Activated CD4-positive, alpha-beta T cell treated with anti-CD3 and anti-CD28 coated beads, Interleukin-2, amount 50 U/mL, for 16 hours (primary cell): ENCODE data around the gene CBLL2.
"Not testable (repeated sequence)": the region's sequence is repeated elsewhere in the genome, so short reads cannot be mapped to it uniquely, and the experiment has no call there.

Experiments
- DNase-seq: peaks from one replicate; pipeline ENCODE4 v3.0.0-alpha.2; 2020

Gene CBLL2, protein sequence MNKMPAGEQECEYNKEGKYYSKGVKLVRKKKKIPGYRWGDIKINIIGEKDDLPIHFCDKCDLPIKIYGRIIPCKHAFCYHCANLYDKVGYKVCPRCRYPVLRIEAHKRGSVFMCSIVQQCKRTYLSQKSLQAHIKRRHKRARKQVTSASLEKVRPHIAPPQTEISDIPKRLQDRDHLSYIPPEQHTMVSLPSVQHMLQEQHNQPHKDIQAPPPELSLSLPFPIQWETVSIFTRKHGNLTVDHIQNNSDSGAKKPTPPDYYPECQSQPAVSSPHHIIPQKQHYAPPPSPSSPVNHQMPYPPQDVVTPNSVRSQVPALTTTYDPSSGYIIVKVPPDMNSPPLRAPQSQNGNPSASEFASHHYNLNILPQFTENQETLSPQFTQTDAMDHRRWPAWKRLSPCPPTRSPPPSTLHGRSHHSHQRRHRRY

DNA sequence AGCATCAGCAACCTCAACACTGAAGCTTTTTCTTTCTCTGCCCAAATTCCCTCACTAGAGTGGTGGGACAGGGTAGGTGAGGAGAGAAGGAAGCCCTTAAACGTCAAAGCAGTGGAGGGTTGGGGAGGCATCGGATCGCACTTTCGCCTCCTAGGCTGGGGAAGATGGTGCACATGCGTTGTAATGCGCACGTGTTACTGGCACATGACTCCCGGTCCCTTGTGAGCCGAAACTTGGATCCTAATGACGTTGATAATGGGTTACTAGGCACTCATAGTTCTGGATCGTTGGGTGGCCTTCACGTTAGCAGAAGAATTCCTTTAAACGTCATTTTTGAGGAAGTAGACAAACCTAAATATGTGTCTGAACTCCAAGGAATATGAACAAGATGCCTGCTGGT lies at the start of gene CBLL2:
TSS of gene CBLL2 (plus strand) at position 301 of the 400 bp plus-strand sequence. CDS start at position 380, 79 bp downstream.
- DNase-seq, result no peak

DNA sequence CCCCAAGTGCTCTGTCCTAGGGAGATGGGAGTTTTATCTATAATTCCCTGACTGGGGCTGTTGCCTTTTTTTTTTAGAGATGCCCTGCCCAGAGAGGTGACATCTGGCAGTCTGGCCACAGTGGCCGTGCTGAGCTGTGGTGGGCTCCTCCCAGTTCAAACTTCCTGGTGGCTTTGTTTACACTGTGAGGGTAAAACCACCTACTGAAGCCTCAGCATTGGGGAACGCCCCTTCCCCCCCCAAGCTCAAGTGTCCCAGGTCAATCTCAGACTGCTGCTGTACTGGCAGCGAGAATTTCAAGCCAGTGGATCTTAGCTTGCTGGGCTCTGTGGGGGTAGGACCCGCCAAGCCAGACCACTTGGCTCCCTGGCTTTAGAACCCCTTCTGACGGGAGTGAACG lies 38.3 kb upstream of the CBLL2 start:
- DNase-seq, result no peak

DNA sequence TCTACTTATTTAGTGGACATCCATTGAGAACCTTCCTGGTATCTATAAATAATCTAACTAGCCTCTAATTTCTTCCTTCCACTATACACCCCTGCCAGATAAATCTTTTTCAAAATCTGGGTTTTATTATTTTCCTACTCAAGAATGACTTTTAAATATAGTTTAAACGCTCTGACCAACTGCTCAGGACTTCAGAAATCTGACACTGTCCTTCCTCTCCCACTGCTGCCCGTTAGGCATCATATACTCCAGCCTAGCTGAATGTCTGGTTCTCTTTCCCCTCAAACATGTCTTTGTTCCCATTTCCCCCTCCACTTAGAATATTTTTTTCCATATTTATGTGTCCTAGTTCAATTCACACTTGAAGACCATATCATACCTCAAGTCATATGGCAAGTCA lies 35.2 kb upstream of the CBLL2 start:
- no peak for DNase-seq

DNA sequence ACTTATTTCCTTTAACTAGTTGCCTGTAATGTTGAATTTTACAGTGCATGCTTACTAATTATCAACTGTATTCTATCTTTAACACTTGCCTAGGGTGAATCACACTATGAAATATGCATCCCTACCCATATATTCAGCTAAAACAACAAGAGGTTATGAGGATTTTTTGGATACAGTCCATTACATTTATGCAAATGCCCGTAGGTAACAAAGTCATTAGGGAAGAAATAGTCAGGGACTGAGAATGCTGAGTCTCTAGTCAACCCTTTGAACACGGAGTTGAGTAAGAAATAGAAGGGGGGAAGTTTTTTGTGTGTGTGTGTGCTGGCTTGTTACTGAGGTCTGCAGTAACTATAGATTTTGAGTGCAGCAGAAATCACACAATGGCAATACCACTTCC lies 26.1 kb upstream of the CBLL2 start:
- no peak for DNase-seq

DNA sequence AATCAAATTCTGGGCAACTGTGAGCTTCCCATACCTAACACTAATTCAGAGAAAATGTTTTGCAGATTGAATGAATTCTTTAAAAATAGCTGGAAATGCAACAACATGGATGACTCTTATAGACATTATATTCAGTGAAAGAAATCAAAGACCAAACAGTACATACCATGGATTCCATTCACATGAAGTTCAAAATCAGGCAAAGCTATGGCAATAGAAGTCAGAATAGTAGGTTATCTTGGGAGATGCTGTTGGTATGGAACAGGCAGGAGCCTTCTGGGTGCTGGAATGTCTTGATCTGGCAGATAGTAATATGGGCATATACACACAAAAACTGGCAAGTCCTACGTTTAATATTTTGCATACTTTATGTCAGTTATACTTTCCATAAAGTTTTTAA lies 25.5 kb upstream of the CBLL2 start:
- DNase-seq, result no peak

DNA sequence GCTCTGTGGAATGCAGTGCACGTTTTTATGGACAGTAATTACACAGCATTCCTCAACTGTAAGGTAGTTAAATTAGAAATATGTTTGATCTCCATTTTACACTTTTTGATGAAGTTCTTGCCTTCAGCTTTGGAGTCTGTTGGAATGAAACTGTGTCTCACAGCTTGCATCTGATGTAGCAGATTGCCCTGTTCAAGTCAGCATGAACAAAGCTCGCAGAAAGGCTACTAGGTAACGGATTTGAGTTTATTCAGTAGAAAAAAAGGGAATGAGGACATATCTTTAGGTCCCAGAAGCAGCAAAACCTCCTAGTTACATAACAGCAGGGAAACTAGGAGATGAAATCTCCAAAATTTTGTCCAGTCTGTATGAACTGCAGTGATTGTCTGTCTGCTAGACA lies 24.3 kb upstream of the CBLL2 start:
- no peak for DNase-seq

DNA sequence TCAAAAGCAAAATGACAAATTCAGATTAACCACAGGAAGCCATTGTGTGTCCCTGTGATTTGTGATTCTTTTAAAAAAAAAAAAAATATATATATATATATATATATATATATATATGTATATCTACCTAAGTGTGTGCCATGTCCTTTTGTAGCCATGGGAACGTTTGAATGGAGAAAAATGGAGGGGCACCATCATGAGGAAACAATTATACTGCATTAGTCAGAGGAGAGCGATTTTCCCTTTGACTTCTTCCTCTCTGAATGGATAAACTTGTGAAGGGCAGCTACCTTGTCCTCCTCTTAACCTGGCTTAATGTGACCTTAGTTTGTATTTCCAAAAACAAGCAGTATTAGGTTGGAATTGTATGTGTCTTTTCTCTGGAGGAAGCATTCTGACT lies 23.3 kb upstream of the CBLL2 start:
- DNase-seq, result no peak

DNA sequence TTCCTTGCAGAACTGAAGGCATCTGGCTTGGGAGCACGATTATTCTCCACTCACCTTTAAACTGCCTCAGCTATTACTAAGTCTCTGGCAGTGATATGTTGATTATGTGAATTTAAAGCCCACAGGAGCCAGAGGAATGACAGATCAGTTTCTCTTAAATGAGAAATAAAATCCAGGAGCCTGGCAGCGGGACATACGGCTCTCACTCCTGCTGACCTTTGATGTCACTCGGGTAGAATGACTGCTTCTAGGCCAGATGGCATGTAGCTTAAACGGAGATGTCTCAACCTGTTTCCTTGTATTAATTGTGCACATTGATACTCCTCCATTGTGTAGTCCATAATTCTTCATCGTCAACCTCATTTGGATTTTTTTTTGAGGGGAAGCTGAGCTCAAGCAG lies 4.0 kb upstream of the CBLL2 start:
- DNase-seq, result no peak

DNA sequence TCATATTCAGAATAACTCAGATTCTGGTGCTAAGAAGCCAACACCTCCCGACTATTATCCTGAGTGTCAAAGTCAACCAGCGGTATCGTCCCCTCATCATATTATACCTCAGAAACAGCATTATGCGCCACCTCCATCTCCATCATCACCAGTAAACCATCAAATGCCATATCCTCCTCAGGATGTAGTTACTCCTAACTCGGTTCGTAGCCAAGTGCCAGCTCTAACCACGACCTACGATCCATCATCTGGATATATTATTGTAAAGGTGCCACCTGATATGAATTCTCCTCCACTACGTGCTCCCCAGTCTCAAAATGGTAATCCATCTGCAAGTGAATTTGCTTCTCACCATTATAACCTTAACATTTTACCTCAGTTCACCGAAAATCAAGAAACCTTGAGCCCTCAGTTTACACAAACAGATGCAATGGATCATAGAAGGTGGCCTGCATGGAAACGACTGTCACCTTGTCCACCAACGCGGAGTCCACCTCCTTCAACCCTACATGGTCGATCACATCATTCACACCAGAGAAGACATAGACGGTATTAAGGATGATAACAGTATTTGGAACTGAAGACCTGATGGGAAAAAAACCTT lies 1.1 kb downstream of the CBLL2 start:
- no peak for DNase-seq

DNA sequence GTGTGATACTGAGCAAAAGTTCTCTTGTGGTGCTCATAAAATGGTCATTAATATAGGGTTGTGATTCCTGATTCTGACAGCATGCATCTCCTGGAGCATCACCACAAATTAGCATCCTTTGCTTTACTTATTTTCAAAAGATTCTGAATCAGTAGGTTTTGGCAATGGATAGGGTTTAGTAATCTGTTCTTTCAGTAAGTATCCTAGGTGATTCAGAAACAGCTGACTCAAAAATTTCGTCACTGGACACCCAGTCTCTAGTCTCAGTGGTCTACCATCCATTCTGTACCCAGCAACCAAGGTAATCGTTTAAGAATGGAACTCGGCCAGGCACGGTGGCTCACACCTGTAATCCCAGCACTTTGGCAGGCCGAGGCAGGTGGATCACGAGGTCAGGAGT lies 4.1 kb downstream of the CBLL2 start:
- no peak for DNase-seq

DNA sequence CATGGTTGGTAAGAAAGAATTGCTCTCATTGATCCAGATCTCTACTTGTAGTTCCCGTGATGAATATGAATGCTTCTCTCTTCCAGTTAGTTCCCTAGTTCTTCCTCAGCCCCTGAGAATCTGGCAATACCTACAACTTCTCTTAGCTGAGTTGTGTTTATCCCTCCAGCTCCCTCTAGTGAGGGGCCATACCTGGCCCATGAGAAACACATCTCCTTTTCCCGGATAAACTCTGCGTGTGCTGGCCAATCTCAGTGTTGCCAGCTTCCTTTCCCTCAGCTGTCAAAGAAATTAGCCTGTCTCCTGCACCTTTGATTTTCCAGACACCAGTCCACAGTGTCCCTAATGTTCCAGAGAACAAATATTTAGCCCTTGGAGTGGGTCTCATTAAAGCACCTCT lies 5.7 kb downstream of the CBLL2 start:
- no peak for DNase-seq

DNA sequence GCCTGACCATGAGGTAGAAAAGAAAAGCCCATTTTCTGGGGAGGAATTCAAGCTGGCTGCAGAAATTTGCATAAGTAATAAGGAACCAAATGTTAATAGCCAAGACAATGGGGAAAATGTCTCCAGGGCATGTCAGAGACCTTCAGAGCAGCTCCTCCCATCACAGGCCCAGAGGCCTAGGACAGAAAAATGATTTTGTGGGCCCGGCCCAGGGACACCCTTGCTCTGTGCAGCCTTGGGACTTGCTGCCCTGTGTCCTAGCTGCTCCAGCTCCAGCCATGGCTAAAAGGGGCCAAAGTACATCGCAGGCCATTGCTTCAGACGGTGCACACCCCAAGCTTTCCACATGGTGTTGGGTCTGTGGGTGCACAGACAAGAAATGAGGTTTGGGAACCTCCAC lies 16.5 kb downstream of the CBLL2 start:
- DNase-seq, result not testable (repeated sequence)

DNA sequence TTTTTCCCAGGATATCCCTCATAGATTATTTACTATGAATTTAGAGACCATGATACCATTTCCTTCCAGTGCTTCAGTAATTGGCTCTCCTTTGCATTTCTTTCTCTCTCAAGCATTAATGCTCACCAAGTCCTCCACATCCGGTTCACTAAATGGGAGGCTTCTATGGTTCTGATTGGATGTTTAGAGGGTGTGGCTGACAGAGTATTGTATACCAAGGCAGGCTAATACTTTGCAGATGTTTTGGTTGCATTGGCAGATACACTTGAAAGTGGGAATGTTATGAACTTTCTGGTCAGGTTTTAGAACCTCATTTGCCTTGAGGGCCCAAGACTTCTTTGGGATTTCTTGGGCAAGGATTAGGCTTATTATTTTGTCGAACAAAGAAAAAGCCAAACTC lies 24.2 kb downstream of the CBLL2 start:
- no peak for DNase-seq

DNA sequence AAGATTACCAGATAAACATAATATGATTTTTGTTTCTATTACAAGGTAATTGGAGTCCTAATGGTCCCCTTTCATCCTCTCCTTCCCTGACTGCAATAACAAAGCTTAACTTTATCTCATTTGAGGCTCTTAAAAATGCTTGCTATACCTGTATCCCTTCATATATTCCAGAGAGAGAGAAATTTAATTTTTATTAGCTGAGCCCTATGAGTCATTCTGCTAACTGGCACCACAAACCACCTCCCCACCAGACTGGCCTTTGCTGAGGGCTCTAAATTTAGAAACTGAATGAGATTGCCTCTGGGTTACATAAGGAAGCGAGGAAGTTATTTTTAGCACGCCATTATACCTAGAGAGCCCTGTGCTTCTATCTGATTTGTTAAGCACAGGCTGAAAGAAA lies 27.4 kb downstream of the CBLL2 start:
- DNase-seq, result no peak

DNA sequence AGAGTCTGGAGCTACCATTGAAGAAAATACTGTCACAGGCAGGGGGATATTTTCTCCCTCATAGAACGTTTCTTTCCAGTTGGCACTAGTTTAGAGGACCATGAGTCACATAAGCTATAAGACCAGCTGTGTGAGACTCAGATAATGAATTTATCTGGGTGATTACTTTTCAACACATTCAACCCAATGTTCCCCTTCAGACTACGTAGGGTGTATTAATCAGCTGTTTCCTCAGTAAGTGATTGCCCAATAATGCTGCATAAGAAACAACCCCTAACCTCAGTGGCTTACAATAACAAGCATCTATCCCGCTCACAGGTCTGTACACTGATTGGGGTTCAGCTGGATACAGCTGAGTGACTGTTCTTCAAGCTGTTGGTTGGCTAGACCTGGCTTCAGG lies 38.1 kb downstream of the CBLL2 start:
- no peak for DNase-seq

DNA sequence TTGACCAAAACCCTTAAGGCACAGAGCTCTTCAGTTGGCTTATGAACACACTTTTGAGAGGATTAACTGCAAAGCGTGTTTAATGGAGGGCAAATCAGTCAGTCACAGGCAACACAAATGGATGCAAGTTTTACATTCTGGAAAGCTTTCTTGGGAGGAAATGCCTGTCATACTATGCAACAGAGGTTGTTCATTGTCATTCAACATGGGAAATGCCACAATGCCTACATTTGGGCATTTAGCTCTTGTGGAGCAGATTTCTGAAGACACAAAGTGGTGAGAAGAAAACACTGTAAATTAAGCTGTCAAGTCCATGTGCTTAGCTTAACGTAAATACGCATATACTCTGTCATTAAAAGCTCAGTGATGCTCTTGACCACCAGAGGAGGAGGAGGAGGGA lies 41.1 kb downstream of the CBLL2 start:
- no peak for DNase-seq

DNA sequence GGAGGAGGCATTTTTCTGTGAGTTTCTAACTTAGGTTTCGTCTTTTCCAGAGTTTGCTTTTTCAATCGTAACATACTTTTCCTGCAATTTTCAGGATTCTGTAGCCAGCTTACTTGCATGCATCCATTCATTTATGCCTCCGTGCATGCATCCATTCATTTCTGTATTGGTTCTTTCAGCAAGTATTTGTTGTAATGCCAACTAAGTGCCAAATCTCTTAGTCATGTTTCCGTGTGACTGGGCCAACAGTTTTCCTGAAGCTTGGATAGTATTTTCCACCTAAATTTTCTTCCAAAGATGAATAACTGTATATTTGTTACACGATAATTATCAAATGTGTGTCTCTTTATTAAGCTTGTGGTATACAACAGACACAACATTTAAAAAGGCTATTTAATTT lies 41.5 kb downstream of the CBLL2 start:
- DNase-seq, result no peak

DNA sequence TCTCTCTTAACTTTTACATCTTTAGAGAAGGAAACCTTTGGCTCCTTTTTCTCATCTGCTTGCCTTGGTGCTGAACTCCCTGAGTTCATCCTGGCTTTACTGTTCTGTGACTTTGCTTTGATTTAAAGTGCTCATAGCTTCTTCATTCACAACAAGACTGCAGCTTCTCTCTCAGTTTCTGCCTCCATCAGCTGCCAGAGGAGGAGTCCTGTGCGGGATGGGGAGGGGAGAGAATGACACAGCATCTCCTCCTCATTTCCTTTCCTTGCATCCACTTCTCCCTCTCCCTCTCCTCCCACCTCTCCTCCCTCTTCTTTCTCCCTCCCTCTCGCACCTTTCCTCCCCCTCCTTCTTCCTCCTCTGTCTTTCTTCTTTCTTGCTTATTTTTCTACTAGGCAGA lies 42.0 kb downstream of the CBLL2 start:
- no peak for DNase-seq

DNA sequence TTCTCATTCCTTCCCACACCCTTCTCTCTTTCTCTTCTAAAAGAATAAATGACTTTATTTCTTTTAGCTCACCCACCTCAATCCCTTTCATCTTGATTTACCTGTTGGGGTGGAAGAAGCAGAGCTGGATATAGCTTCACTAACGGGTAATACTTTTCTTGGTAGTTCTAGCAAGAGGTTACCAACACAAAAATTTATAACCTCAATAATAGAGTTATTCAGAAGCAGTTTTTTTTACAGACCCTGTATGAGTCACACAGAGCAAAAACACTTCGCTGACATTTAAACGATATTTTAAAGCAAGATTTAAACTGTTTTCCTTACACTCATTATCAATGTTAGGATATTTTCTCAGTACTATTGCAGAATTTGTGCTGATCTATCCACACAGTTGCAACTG lies 42.4 kb downstream of the CBLL2 start:
- DNase-seq, result no peak

DNA sequence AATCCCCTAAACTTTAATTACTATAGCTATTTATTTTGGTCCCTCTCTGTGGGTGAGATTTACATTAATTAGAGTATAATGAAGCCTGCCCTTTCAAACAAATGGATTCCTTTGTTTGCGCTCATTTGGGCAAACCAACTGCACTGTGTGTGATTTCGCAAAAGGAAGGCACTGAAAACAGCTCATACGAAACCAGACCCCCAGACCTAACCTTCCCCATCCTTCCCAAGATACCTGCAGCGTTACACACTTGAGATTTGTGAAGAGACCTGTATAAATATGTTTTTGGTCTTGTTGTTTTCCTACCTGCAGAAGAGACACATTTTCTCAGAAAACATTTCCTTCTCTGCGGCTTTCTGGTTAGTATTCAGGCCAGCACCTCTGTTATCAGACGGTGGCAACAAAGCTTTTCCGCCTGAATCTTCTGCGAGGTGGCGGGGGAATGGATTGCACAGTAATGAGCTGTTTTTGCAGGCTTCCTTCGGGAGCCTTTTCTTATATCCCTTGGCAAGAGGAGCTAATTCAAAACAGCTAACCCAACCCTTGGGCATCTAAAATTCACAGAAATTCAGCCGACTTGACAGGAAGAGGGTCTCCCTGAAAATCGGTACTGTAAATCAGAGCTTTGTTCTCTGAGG lies 47.6 kb downstream of the CBLL2 start:
- no peak for DNase-seq

DNA sequence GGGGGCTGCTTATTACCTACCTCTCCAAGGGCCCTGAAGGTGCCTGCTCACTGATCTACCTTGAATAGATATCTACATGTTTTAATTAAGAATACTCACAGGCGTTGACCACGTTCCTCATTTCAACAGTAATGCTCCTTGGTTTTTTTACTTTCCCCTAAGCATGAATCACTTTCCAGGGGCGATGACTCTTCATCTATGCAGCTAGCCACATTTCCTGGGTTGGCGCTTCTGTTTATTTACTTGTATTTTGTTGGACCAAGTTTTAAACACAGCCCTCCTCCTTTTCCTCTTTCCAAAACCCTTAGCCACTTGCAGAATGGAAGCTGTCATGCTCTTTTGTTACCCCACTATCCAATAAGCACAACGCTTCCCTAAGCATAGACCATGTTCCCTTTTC lies 50.8 kb downstream of the CBLL2 start:
- DNase-seq, result no peak
